HepG2 (cell line): ENCODE measurements around the gene TSEN34. TPM values are rescaled to one million over a fixed set of nuclear protein-coding genes. Genes with fewer than 3 reads are reported as not detected.

ENCODE experiments used
- ATAC-seq: fragments of 200-7000 bp; cut with Tn5 transposase; 3 replicates; pipeline ENCODE4 v1.9.1; 2020; ENCODE audit warnings: mild to moderate bottlenecking, moderate library complexity
- BruUV-seq: library from RNA; stranded (reverse); fragments of 400-500 nt; replicated peaks from 2 replicates; lab custom pipeline; 2021; lab: Mats Ljungman, UMichigan
- CTCF ChIA-PET: fragments of 300-600 bp; formaldehyde crosslinking; extraction: SDS; loops from one replicate; lab custom pipeline; 2021; ENCODE audit warnings: low total read pairs, inconsistent platforms, low intra/inter-chr PET ratio; lab: Yijun Ruan, JAX
- POLR2A ChIA-PET: fragments of 350-600 bp; sonication (Branson Sonifier 250); formaldehyde crosslinking; loops from one replicate; lab custom pipeline; 2020; ENCODE audit warnings: antibody characterized with exemption, inconsistent platforms; lab: Yijun Ruan, JAX
- DNase-seq: peaks from one replicate; pipeline ENCODE4 v3.0.0-alpha.2; 2015; ENCODE audit warnings: low spot score
- FAIRE-seq: peaks from 3 replicates; lab custom pipeline; 2011; peaks lifted over from hg19 to GRCh38; lab: Jason Lieb, UNC
- H2AFZ ChIP-seq: one replicate; pipeline ENCODE4 v1.6.1; 2011; ENCODE audit warnings: low read length, inconsistent platforms
- H3K27ac ChIP-seq: fragments of 300-600 bp; 3 replicates; pipeline ENCODE4 v1.8.0; 2011; ENCODE audit warnings: mixed run types, mild to moderate bottlenecking, mixed read lengths, low read length, inconsistent platforms; ENCODE audit not compliant: insufficient read depth; ENCODE audit errors: extremely low read length
- H3K27me3 ChIP-seq, 2 experiments: fragments of 200-600 bp in 1 of 2; 2 replicates in 1 of 2; 3 replicates in 1 of 2; pipeline versions ENCODE4 v1.6.0 to v1.8.0; 2011; ENCODE audit warnings: low read length in 2 of 2, mild to moderate bottlenecking in 2 of 2, moderate library complexity in 2 of 2, inconsistent platforms in 1 of 2; ENCODE audit not compliant: insufficient read depth in 2 of 2, control insufficient read depth in 1 of 2
- H3K36me3 ChIP-seq, 2 experiments: fragments of 200-600 bp in 1 of 2; replicated peaks in 1 of 2; 2 replicates in 1 of 2; 3 replicates in 1 of 2; pipeline versions ENCODE4 v1.5.1 to v1.8.0; 2011; ENCODE audit warnings: low read length in 2 of 2, inconsistent platforms in 1 of 2; ENCODE audit not compliant: insufficient read depth in 2 of 2, control insufficient read depth in 1 of 2
- H3K4me1 ChIP-seq: 2 replicates; pipeline ENCODE4 v1.5.1; 2012; ENCODE audit warnings: low read length, inconsistent platforms; ENCODE audit not compliant: insufficient read depth
- H3K4me2 ChIP-seq: 2 replicates; pipeline ENCODE4 v1.6.0; 2011; ENCODE audit warnings: low read depth, low read length, inconsistent platforms
- H3K4me3 ChIP-seq, 3 experiments: fragments of 200-600 bp in 1 of 3; sonication (generic), shearing (Covaris generic) in 1 of 3; replicated peaks in 1 of 3; 2 replicates each; pipeline ENCODE4 v1.5.1; 2011 to 2016; ENCODE audit warnings: low read length in 3 of 3, inconsistent platforms in 2 of 3, low read depth in 2 of 3, mild to moderate bottlenecking in 2 of 3, control low read depth in 1 of 3, mixed read lengths in 1 of 3; ENCODE audit not compliant: insufficient read depth in 1 of 3
- H3K79me2 ChIP-seq: one replicate; pipeline ENCODE4 v1.6.1; 2011; ENCODE audit warnings: low read length, inconsistent platforms; ENCODE audit not compliant: insufficient read depth
- H3K9ac ChIP-seq: 2 replicates; pipeline ENCODE4 v1.6.0; 2011; ENCODE audit warnings: mild to moderate bottlenecking, low read depth, low read length, inconsistent platforms; ENCODE audit not compliant: insufficient read depth
- H3K9me3 ChIP-seq: 2 replicates; pipeline ENCODE4 v1.5.1; 2012; ENCODE audit warnings: mild to moderate bottlenecking, low read length
- H4K20me1 ChIP-seq: 2 replicates; pipeline ENCODE4 v1.6.0; 2011; ENCODE audit warnings: inconsistent platforms, mild to moderate bottlenecking, low read length, moderate library complexity; ENCODE audit not compliant: insufficient read depth
- ARID4A ChIP-seq: sonication (generic); formaldehyde crosslinking; IDR thresholded peaks from 2 replicates; pipeline ENCODE4 v1.5.0; 2020; ENCODE audit warnings: mild to moderate bottlenecking, missing genetic modification reagents, borderline replicate concordance
- FOXK1 ChIP-seq: sonication (generic); formaldehyde crosslinking; IDR thresholded peaks from 2 replicates; pipeline ENCODE4 v1.4.0; 2020; ENCODE audit warnings: low read depth, missing genetic modification reagents, borderline replicate concordance
- KAT7 ChIP-seq: IDR thresholded peaks from 2 replicates; pipeline ENCODE4 v1.6.1; 2018; ENCODE audit warnings: borderline replicate concordance, missing compliant biosample characterization
- REPIN1 ChIP-seq: sonication (generic); formaldehyde crosslinking; IDR thresholded peaks from 2 replicates; pipeline ENCODE4 v1.8.0; 2022; ENCODE audit warnings: missing genetic modification reagents, low read depth, mild to moderate bottlenecking, borderline replicate concordance
- SNRNP70 ChIP-seq: fragments of 200-400 bp; formaldehyde crosslinking; IDR thresholded peaks from 2 replicates; pipeline ENCODE4 v1.6.1; 2017; ENCODE audit warnings: mild to moderate bottlenecking, low read depth, low read length, moderate library complexity
- TEAD3 ChIP-seq: optimal IDR thresholded peaks from 2 replicates; pipeline ENCODE3; 2016; ENCODE audit warnings: borderline replicate concordance
- ZNF235 ChIP-seq: sonication (generic); formaldehyde crosslinking; IDR thresholded peaks from 2 replicates; pipeline ENCODE4 v1.8.1; 2023; ENCODE audit warnings: mild to moderate bottlenecking, missing genetic modification reagents, borderline replicate concordance
- ZNF496 ChIP-seq: sonication (generic); formaldehyde crosslinking; IDR thresholded peaks from 2 replicates; pipeline ENCODE4 v1.8.1; 2023; ENCODE audit warnings: mild to moderate bottlenecking, moderate library complexity, missing genetic modification reagents; ENCODE audit not compliant: insufficient replicate concordance
- ZNF550 ChIP-seq: sonication (generic); formaldehyde crosslinking; IDR thresholded peaks from 2 replicates; pipeline ENCODE4 v1.4.0; 2020; ENCODE audit warnings: mild to moderate bottlenecking, missing genetic modification reagents, borderline replicate concordance
- WGBS: methylation state at CpG from one replicate; pipeline ENCODE4 v1.1.6; 2017; ENCODE audit warnings: low lambda C conversion rate; 5-methylcytosine and 5-hydroxymethylcytosine counted together
- in situ Hi-C: cut with HindIII; loops from 2 replicates; pipeline ENCODE4 v1.10.0; 2017; ENCODE audit warnings: low pct_unique_long_range_greater_than_20kb; ENCODE audit not compliant: extremely low pct_ligation_motif_present
- intact Hi-C: fragments of 100-400 bp; cut with micrococcal nuclease; formaldehyde crosslinking; loops from one replicate; pipeline ENCODE4 v1.10.0; 2022; ENCODE audit not compliant: unreplicated experiment
- polyA plus RNA-seq, 8 experiments: library from polyadenylated mRNA; depleted of rRNA in 3 of 8; stranded (reverse) in 7 of 8; unstranded in 1 of 8; fragments of >200 nt; fragmentation: Illumina TruSeq in 4 of 8; extraction: Trizol in 4 of 8; gene quantifications; 2 replicates each; pipeline versions ENCODE4 v1.2.1 to v1.2.3, GENCODE V29; 2011 to 2016; ENCODE audit warnings: low read depth in 4 of 8, missing spikeins in 1 of 8, mixed read lengths in 1 of 8; ENCODE audit not compliant: insufficient read depth in 1 of 8
- total RNA-seq, 5 experiments: library from RNA; depleted of rRNA; stranded (reverse); fragments of >200 nt; fragmentation: Illumina TruSeq; extraction: Trizol; gene quantifications; 2 replicates each; pipeline ENCODE4 v1.2.3, GENCODE V29; 2016; ENCODE audit warnings: low read depth in 1 of 5
- TF ChIP-seq, protein P1 (sequence below): sonication (generic); formaldehyde crosslinking; IDR thresholded peaks from 2 replicates; pipeline ENCODE4 v1.4.0; 2020; ENCODE audit warnings: missing genetic modification reagents
- TF ChIP-seq, protein P2 (sequence below), 2 experiments: sonication (generic) in 1 of 2; formaldehyde crosslinking in 1 of 2; IDR thresholded peaks; 2 replicates each; pipeline versions ENCODE4 v1.5.1 to v1.6.1; 2011 to 2020; ENCODE audit warnings: borderline replicate concordance in 1 of 2, low read depth in 1 of 2, low read length in 1 of 2, mild to moderate bottlenecking in 1 of 2, missing genetic modification reagents in 1 of 2, moderate library complexity in 1 of 2

TSEN34 gene
- total and polyA plus RNA-seq, 2 of the 13 experiments (the other 11 are each of a cell fraction or from before 2014, with no cell fraction given): 55.1 to 65.4 TPM

- ATAC-seq (no peak), DNase-seq (no peak)
- H2AFZ ChIP-seq: no peak overlapping the region
- no peak for TF ChIP-seq ARID4A (CRISPR knock-in tag)
- TF ChIP-seq FOXK1 (CRISPR knock-in tag): no peak
- TF ChIP-seq SNRNP70: no peak
- TF ChIP-seq, protein P1, sequence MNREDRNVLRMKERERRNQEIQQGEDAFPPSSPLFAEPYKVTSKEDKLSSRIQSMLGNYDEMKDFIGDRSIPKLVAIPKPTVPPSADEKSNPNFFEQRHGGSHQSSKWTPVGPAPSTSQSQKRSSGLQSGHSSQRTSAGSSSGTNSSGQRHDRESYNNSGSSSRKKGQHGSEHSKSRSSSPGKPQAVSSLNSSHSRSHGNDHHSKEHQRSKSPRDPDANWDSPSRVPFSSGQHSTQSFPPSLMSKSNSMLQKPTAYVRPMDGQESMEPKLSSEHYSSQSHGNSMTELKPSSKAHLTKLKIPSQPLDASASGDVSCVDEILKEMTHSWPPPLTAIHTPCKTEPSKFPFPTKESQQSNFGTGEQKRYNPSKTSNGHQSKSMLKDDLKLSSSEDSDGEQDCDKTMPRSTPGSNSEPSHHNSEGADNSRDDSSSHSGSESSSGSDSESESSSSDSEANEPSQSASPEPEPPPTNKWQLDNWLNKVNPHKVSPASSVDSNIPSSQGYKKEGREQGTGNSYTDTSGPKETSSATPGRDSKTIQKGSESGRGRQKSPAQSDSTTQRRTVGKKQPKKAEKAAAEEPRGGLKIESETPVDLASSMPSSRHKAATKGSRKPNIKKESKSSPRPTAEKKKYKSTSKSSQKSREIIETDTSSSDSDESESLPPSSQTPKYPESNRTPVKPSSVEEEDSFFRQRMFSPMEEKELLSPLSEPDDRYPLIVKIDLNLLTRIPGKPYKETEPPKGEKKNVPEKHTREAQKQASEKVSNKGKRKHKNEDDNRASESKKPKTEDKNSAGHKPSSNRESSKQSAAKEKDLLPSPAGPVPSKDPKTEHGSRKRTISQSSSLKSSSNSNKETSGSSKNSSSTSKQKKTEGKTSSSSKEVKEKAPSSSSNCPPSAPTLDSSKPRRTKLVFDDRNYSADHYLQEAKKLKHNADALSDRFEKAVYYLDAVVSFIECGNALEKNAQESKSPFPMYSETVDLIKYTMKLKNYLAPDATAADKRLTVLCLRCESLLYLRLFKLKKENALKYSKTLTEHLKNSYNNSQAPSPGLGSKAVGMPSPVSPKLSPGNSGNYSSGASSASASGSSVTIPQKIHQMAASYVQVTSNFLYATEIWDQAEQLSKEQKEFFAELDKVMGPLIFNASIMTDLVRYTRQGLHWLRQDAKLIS (CRISPR knock-in tag): no peak
- TF ChIP-seq ZNF496 (CRISPR knock-in tag): no peak
- TF ChIP-seq REPIN1 (CRISPR knock-in tag): no peak
- TF ChIP-seq ZNF550 (CRISPR knock-in tag): no peak
- TF ChIP-seq ZNF235 (CRISPR knock-in tag): no peak
- TF ChIP-seq, protein P2, sequence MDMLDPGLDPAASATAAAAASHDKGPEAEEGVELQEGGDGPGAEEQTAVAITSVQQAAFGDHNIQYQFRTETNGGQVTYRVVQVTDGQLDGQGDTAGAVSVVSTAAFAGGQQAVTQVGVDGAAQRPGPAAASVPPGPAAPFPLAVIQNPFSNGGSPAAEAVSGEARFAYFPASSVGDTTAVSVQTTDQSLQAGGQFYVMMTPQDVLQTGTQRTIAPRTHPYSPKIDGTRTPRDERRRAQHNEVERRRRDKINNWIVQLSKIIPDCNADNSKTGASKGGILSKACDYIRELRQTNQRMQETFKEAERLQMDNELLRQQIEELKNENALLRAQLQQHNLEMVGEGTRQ (IDR thresholded peaks at IDR 0.05; ENCODE audit: low read depth, low read length): no peak
- TF ChIP-seq, protein P2 (CRISPR knock-in tag; IDR thresholded peaks at IDR 0.05; ENCODE audit: borderline replicate concordance): no peak
- TF ChIP-seq TEAD3 (CRISPR knock-in tag): peak; percentile 10
- TF ChIP-seq KAT7 (CRISPR knock-in tag): no peak
Measured at GRCh38 chr19:54201172-54201701, 10.1 kb downstream of the TSEN34 start.

More at GRCh38 chr19:54201172-54201701, 10.1 kb downstream of the TSEN34 start:
- Histone ChIP-seq H4K20me1 (peaks cover 55% of the 10 kb centered on the region), H3K27me3 (no peaks in the 10 kb centered on the region; a peak in 1 of 5 replicates), H3K79me2 (peaks cover 54% of the 10 kb centered on the region), H3K27ac (peak overlapping the region; percentile 91), H3K36me3 (peaks cover 11 to 53% of the 10 kb centered on the region in 2 experiments), H3K9ac (peak overlapping the region; percentile 96), H3K9me3 (no peaks in the 10 kb centered on the region), H3K4me3 (peak overlapping the region; percentile 61 to 83 (median 72)), H3K4me2 (peak overlapping the region; percentile 87), H3K4me1 (peaks cover 55% of the 10 kb centered on the region)
- ChIA-PET CTCF (no interaction called here), POLR2A (interaction anchor here (0.6 to 8.7 kb wide), 13 partner anchors 8 to 337 kb away, joined by 3 to 306 read pairs (median 5); partner anchors contain the start of genes CNOT3, LENG1, LILRB5 and MBOAT7)
- intact Hi-C loops (loop anchor here (5.0 kb wide), 1 partner anchor 64 kb away; the partner anchor contains the start of gene CNOT3), in situ Hi-C loops (no loop called here)
- WGBS: under 1% methylated on average over 16 of the region's 28 CpGs
- TSS peak; percentile 74 for BruUV-seq
- no peak for FAIRE-seq
